ENCODE results near the gene IQSEC3.
A peak's percentile ranks its signal among the peaks of the same experiment; 100 is the strongest.

IQSEC3 gene

DNA sequence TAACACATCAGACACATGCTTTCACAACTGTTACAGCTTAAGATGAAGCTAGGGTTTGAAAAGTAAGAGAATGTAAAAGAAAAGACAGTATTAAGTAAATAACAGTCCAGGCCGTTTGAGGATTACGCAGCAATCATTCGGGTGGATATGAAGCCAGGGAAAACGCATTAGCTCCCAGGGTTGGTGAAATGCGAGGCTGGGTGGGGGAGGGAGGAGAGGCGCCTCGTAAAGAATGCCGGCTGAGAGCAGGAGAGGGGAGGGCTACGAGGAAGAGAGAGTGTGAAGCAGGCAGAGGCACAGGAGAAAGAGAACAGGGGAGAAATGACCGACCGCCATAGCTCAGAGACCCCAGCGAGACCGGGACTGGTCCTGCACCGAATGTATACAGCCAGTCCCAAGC is 73.0 kb downstream of the IQSEC3 start:
- Histone ChIP-seq H3K27ac (ENCODE audit: low read length) (no peak overlapping the region), H3K79me2 (ENCODE audit: low read length) (no peaks in the 10 kb centered on the region), H3K9ac (ENCODE audit: low read length) (no peak overlapping the region), H3K9me2 (replicated peaks; ENCODE audit: insufficient read depth, low read length) (no peaks in the 10 kb centered on the region), H3K27me3 (replicated peaks; ENCODE audit: insufficient read depth, low read length) (peaks cover 43% of the 10 kb centered on the region), H3F3A (ENCODE audit: insufficient read depth, low read length) (no peaks in the 10 kb centered on the region), H3K4me2 (ENCODE audit: low read depth, low read length) (no peak overlapping the region), H4K20me1 (ENCODE audit: insufficient read depth, low read length) (no peaks in the 10 kb centered on the region), H3K4me3 (ENCODE audit: low read length) (no peak overlapping the region), H2AFZ (ENCODE audit: low read length) (no peak overlapping the region), H3K36me3 (replicated peaks; ENCODE audit: insufficient read depth, low read length) (no peaks in the 10 kb centered on the region), H3K4me1 (ENCODE audit: low read length) (peaks cover 9% of the 10 kb centered on the region; the same call in 1 of the 2 replicates), H3K9me3 (replicated peaks; ENCODE audit: insufficient read depth, low read length) (no peaks in the 10 kb centered on the region)
- DNase-seq = no peak
- TF ChIP-seq EZH2 (optimal IDR thresholded peaks at IDR 0.05; ENCODE audit: low read depth, low read length) (no peak), EZH2phosphoT487 (IDR thresholded peaks at IDR 0.05; ENCODE audit: low read length) (no peak)
- TF ChIP-seq, protein P1, sequence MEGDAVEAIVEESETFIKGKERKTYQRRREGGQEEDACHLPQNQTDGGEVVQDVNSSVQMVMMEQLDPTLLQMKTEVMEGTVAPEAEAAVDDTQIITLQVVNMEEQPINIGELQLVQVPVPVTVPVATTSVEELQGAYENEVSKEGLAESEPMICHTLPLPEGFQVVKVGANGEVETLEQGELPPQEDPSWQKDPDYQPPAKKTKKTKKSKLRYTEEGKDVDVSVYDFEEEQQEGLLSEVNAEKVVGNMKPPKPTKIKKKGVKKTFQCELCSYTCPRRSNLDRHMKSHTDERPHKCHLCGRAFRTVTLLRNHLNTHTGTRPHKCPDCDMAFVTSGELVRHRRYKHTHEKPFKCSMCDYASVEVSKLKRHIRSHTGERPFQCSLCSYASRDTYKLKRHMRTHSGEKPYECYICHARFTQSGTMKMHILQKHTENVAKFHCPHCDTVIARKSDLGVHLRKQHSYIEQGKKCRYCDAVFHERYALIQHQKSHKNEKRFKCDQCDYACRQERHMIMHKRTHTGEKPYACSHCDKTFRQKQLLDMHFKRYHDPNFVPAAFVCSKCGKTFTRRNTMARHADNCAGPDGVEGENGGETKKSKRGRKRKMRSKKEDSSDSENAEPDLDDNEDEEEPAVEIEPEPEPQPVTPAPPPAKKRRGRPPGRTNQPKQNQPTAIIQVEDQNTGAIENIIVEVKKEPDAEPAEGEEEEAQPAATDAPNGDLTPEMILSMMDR (IDR thresholded peaks at IDR 0.05; ENCODE audit: low read length) = no peak

DNA sequence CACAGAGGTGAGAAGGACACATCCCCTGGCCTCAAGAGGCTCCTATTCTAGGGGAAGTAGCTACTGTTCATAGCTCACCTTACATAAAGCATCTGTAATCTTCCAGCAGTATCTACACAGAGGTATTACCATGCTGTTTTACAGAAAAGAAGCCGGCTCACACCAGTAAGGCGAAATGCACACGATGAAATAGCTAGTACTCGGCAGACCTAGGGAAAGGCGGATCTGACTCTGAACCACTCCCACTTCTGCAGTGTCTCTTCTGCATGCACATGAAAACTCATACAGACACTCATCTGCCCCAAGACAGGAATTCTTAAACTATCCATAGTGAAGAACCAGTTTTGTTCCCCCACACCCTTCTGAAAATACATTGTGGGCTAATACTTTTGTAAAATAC is 73.6 kb downstream of the IQSEC3 start:
- DNase-seq = no peak
- Histone ChIP-seq H3K27ac (ENCODE audit: low read length) (no peak overlapping the region), H3K9me2 (replicated peaks; ENCODE audit: insufficient read depth, low read length) (no peaks in the 10 kb centered on the region), H3K79me2 (ENCODE audit: low read length) (no peaks in the 10 kb centered on the region), H4K20me1 (ENCODE audit: insufficient read depth, low read length) (no peaks in the 10 kb centered on the region), H3K4me2 (ENCODE audit: low read depth, low read length) (no peak overlapping the region), H3K27me3 (replicated peaks; ENCODE audit: insufficient read depth, low read length) (peaks cover 43% of the 10 kb centered on the region), H2AFZ (ENCODE audit: low read length) (no peak overlapping the region), H3K36me3 (replicated peaks; ENCODE audit: insufficient read depth, low read length) (no peaks in the 10 kb centered on the region), H3K9me3 (replicated peaks; ENCODE audit: insufficient read depth, low read length) (no peaks in the 10 kb centered on the region), H3K9ac (ENCODE audit: low read length) (no peak overlapping the region), H3K4me3 (ENCODE audit: low read length) (no peak overlapping the region), H3K4me1 (ENCODE audit: low read length) (peaks cover 14% of the 10 kb centered on the region; the same call in 1 of the 2 replicates), H3F3A (ENCODE audit: insufficient read depth, low read length) (no peaks in the 10 kb centered on the region)
- TF ChIP-seq EZH2phosphoT487 (IDR thresholded peaks at IDR 0.05; ENCODE audit: low read length) = no peak
- TF ChIP-seq, protein P1 (IDR thresholded peaks at IDR 0.05; ENCODE audit: low read length) = no peak
- no peak for TF ChIP-seq EZH2 (optimal IDR thresholded peaks at IDR 0.05; ENCODE audit: low read depth, low read length)

DNA sequence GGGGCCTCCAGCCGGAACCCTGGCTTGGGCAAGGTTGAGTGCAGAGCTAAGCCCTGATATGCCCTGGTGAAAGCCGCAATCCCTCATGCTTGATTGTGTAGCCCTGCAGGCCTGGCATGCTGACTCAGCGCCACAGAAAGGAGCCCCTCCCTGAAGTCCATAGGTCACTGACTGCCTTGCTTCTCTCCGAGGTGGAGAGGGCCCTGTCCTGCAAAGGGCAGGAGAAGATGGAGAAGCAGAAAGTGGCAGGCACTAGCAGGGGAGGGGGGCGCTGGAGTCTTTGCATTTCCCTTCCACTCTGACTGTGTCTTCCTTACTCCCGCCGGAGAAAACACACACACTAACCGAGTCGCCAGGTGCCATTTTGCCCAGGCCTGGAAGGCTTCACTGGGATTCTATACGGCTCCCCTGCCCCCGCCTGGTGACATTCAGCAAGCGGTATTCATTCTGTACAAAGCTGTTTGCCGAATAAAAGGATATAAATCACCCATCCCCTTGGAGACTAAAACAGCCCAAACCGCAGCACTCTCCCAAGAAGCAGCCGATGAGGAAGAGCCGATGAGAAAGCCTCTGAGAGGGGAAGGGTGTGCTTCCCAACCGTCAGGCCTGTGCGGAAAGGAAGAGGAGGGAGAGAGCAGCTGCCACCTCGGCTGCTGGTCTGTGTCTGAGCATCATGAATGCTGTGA is 77.5 kb downstream of the IQSEC3 start:
- Histone ChIP-seq H3K27ac (ENCODE audit: low read length) (no peak overlapping the region), H4K20me1 (ENCODE audit: insufficient read depth, low read length) (no peaks in the 10 kb centered on the region), H3K27me3 (replicated peaks; ENCODE audit: insufficient read depth, low read length) (peaks cover 43% of the 10 kb centered on the region), H2AFZ (ENCODE audit: low read length) (peak overlapping the region; percentile 77), H3K4me1 (ENCODE audit: low read length) (peaks cover 14% of the 10 kb centered on the region; the same call in 1 of the 2 replicates), H3K79me2 (ENCODE audit: low read length) (no peaks in the 10 kb centered on the region), H3K9me3 (replicated peaks; ENCODE audit: insufficient read depth, low read length) (no peaks in the 10 kb centered on the region), H3K36me3 (replicated peaks; ENCODE audit: insufficient read depth, low read length) (no peaks in the 10 kb centered on the region), H3K9me2 (replicated peaks; ENCODE audit: insufficient read depth, low read length) (no peaks in the 10 kb centered on the region), H3F3A (ENCODE audit: insufficient read depth, low read length) (no peaks in the 10 kb centered on the region), H3K9ac (ENCODE audit: low read length) (no peak overlapping the region), H3K4me2 (ENCODE audit: low read depth, low read length) (peak overlapping the region; percentile 57), H3K4me3 (ENCODE audit: low read length) (peak overlapping the region; percentile 26)
- TF ChIP-seq EZH2phosphoT487 (IDR thresholded peaks at IDR 0.05; ENCODE audit: low read length) (no peak), EZH2 (optimal IDR thresholded peaks at IDR 0.05; ENCODE audit: low read depth, low read length) (no peak)
- TF ChIP-seq, protein P1 (IDR thresholded peaks at IDR 0.05; ENCODE audit: low read length) = no peak
- DNase-seq = no peak
